GM12801 (cell line): ENCODE data around the gene RGS6.

Experiments used
- TF ChIP-seq, protein P1 (sequence below): IDR thresholded peaks from one replicate; pipeline ENCODE4 v1.5.1; 2011; ENCODE audit warnings: control low read depth; ENCODE audit not compliant: insufficient read length; ENCODE audit errors: extremely low read depth

The RGS6 gene

DNA sequence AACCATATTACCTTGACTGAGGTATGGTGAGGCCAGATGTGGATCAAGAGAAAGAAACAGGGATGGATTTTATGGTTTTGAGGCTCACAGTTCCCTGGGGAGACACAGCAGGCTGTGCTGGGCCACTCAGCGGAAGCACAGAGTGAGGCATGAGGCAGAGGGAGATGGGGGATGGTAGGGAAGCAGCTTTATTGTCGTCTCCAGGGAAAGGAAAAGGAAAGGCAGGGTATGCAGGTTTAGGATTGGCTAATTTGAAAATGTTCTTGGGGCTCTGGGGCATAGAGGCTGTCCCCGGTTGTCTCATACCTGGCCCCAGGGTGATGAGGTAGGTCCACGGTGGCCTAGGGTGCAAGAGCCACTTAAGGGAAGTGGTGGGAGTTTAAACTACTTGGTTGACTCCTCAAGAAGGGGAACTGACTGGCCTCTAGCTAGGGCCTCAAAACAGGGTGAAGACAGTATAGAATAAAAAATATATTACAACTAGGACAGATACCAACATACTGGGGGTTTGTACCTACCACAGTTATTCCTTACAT is 322.8 kb downstream of the RGS6 start:
- TF ChIP-seq, protein P1, sequence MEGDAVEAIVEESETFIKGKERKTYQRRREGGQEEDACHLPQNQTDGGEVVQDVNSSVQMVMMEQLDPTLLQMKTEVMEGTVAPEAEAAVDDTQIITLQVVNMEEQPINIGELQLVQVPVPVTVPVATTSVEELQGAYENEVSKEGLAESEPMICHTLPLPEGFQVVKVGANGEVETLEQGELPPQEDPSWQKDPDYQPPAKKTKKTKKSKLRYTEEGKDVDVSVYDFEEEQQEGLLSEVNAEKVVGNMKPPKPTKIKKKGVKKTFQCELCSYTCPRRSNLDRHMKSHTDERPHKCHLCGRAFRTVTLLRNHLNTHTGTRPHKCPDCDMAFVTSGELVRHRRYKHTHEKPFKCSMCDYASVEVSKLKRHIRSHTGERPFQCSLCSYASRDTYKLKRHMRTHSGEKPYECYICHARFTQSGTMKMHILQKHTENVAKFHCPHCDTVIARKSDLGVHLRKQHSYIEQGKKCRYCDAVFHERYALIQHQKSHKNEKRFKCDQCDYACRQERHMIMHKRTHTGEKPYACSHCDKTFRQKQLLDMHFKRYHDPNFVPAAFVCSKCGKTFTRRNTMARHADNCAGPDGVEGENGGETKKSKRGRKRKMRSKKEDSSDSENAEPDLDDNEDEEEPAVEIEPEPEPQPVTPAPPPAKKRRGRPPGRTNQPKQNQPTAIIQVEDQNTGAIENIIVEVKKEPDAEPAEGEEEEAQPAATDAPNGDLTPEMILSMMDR = no peak

- TF ChIP-seq, protein P1 = no peak
Measured at GRCh38 chr14:72256055-72256454, 323.8 kb downstream of the RGS6 start.

- TF ChIP-seq, protein P1 = no peak
Measured at GRCh38 chr14:72261068-72261467, 328.8 kb downstream of the RGS6 start.

DNA sequence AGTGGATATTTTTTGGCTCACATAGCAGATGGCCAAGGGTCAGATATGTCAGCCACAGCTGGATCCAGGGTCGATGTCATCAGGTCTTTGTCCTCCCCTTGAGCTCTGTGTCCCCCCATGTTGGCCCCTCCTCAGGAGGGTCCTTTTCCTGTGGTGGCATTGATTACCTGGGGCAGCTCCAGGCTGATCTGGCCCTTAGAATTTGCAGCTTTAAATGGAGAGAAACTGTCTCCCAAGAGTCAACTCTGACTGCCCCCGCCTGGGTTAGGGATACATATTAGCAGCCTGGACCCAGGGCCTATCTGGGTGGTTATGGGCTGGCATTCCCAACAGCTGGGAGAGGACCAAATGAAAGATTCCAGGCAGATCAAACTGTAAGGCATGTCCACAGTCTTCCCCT is 330.5 kb downstream of the RGS6 start:
- TF ChIP-seq, protein P1 = no peak

GRCh38 chr14:72264716-72265115 is 332.5 kb downstream of the RGS6 start:
- TF ChIP-seq, protein P1 = no peak

GRCh38 chr14:72270147-72270727 is 338.0 kb downstream of the RGS6 start:
- TF ChIP-seq, protein P1 = no peak

GRCh38 chr14:72270749-72271148 is 338.5 kb downstream of the RGS6 start:
- TF ChIP-seq, protein P1 = no peak

- TF ChIP-seq, protein P1 = no peak
Measured at GRCh38 chr14:72275242-72275641, 343.0 kb downstream of the RGS6 start.
